Peyer's patch (tissue), 4 donors: ENCODE results near the gene HS2ST1. TPM values are rescaled to one million over a fixed set of nuclear protein-coding genes. Genes with fewer than 3 reads are reported as not detected.
"Not testable (repeated sequence)": the region's sequence is repeated elsewhere in the genome, so short reads cannot be mapped to it uniquely, and the experiment has no call there.

Experiments
- DNase-seq, 3 donors: peaks; one replicate each; pipeline ENCODE4 v3.0.0-alpha.2; 2017 to 2019
- H3K27ac ChIP-seq, 4 donors: fragments of 200-600 bp; sonication (generic); one replicate each; pipeline ENCODE4 v1.5.1; 2016 to 2019
- H3K27me3 ChIP-seq, 2 donors: fragments of 200-600 bp; sonication (generic); one replicate each; pipeline ENCODE4 v1.5.1; 2019
- H3K36me3 ChIP-seq, 3 donors: fragments of 200-600 bp; sonication (generic); one replicate each; pipeline ENCODE4 v1.5.1; 2016 to 2019
- H3K4me1 ChIP-seq, 4 donors: fragments of 200-600 bp; sonication (generic); one replicate each; pipeline ENCODE4 v1.5.1; 2016 to 2019
- H3K4me3 ChIP-seq, 4 donors: fragments of 200-600 bp; sonication (generic); 1 replicate in 3 of 4; 2 replicates in 1 of 4; pipeline ENCODE4 v1.5.1; 2016 to 2019; ENCODE audit warnings: mild to moderate bottlenecking in 1 of 4
- H3K9me3 ChIP-seq, 4 donors: fragments of 200-600 bp; sonication (generic); one replicate each; pipeline ENCODE4 v1.5.1; 2016 to 2019; ENCODE audit warnings: mild to moderate bottlenecking in 1 of 4
- POLR2A ChIP-seq, 2 donors: fragments of 450-650 bp; IDR thresholded peaks; one replicate each; pipeline ENCODE4 v1.5.1; 2017; ENCODE audit warnings: antibody characterized with exemption in 2 of 2, mild to moderate bottlenecking in 2 of 2, moderate library complexity in 2 of 2
- total RNA-seq, 4 donors: library from RNA; depleted of rRNA; stranded (reverse); fragments of >200 nt; gene quantifications; one replicate each; pipeline ENCODE4 v1.1.0, GENCODE V29; 2016
- TF ChIP-seq, protein P1 (sequence below), 6 experiments: fragments of 450-650 bp in 4 of 6; fragments of 200-600 bp in 2 of 6; sonication (generic) in 1 of 6; IDR thresholded peaks; one replicate each; pipeline ENCODE4 v1.5.1; 2017 to 2019; ENCODE audit warnings: antibody characterized with exemption in 6 of 6, mild to moderate bottlenecking in 3 of 6, moderate library complexity in 1 of 6

HS2ST1 gene
- 10 to 100 TPM in 2 of 4 donors, 1 to 10 TPM in 2; 9.1 to 14.9 (median 10.3) TPM for total RNA-seq

DNA sequence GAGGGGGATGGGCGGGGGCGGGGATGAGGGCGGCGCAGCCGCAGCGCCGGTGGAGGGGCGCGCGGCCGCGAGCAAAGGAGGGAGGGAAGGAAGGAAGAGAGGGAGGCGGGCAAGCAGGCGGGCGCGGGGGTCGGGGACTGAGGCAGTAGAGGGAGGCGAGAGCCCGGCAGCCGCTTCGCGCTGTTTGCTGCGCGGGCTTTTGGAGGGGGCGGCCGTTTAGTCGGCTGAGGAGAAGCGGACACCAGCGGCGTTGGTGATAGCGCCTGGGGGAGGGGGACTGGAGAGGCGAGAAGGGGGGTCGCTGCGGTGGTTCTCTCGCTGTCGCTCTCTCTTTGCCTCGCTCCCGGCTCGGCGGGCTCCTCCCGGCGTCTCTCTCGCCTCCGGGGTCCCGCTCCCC, at the start of gene HS2ST1:
TSS of gene HS2ST1 (plus strand) at position 35 of the 397 bp plus-strand sequence.
- H3K4me3 ChIP-seq, result peak within 1 kb of the TSS; percentile 79 to 96 (median 84)
- peak within 1 kb of the TSS; percentile 87 to 96 (median 91) for H3K27ac ChIP-seq
- no peak for DNase-seq
- TF ChIP-seq, protein P1, sequence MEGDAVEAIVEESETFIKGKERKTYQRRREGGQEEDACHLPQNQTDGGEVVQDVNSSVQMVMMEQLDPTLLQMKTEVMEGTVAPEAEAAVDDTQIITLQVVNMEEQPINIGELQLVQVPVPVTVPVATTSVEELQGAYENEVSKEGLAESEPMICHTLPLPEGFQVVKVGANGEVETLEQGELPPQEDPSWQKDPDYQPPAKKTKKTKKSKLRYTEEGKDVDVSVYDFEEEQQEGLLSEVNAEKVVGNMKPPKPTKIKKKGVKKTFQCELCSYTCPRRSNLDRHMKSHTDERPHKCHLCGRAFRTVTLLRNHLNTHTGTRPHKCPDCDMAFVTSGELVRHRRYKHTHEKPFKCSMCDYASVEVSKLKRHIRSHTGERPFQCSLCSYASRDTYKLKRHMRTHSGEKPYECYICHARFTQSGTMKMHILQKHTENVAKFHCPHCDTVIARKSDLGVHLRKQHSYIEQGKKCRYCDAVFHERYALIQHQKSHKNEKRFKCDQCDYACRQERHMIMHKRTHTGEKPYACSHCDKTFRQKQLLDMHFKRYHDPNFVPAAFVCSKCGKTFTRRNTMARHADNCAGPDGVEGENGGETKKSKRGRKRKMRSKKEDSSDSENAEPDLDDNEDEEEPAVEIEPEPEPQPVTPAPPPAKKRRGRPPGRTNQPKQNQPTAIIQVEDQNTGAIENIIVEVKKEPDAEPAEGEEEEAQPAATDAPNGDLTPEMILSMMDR (IDR thresholded peaks at IDR 0.05), result no peak
- TF ChIP-seq POLR2A (IDR thresholded peaks at IDR 0.05), result peak; percentile 36 to 41
- H3K4me1 ChIP-seq, result peaks cover 0 to 30% (median 9%) of the 10 kb centered on the region in 4 donors
- no peaks in the 10 kb centered on the region for H3K9me3 ChIP-seq
- no peaks in the 10 kb centered on the region for H3K36me3 ChIP-seq
- H3K27me3 ChIP-seq, result no peaks in the 10 kb centered on the region

DNA sequence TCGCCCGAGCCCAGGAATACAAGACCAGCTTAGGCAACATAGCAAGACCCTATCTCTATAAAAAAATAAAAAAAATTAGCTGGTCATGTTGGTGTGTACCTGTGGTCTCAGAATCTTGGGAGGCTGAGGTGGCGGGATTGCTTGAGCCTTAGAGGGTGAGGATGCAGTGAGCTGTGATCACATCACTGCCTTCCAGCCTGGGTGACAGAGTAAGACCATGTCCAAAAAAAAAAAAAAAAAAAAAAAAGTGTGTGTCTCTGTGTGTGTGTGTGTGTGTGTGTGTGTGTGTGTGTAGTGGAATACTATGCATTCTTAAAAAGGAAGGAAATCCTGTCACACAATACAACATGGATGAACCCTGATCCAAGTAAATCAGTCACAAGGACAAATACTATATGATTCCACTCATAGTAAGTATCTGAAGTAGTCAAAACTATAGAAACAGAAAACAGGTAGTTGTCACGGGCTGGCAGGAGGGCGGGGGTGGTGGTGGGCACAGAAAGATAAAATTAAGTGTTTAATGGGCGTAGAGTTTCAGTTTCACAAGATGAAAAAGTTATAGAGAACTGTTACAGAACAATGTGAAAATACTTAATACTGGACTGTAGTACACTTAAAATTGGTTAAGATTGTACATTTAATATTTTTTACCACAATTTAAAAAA, 48.3 kb upstream of the HS2ST1 start:
- Histone ChIP-seq H3K9me3 (no peaks in the 10 kb centered on the region), H3K4me1 (no peaks in the 10 kb centered on the region), H3K36me3 (no peaks in the 10 kb centered on the region), H3K4me3 (no peak overlapping the region), H3K27ac (peak overlapping the region in 1 of 4 donors; percentile 6), H3K27me3 (no peaks in the 10 kb centered on the region)
- no peak for TF ChIP-seq POLR2A (IDR thresholded peaks at IDR 0.05)
- TF ChIP-seq, protein P1 (IDR thresholded peaks at IDR 0.05), result no peak
- DNase-seq, result peak in 1 of 3 donors; percentile 39

DNA sequence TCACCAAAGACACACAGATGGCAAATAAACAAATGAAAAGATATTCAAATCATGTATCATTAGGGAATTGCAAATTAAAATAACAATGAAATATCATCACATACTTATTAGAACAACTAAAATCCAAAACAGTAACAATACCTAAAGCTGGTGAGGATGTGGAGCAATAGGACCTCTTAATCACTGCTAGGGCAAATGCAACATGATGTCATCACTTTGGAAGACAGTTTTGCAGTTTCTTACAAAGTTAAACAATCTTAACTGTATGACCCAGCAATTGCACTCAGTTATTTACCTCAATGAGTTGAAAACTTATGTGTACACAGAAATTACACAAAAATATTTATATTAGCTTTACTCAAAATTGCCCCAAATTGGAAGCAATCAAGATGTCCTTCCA, 47.8 kb upstream of the HS2ST1 start:
- TF ChIP-seq POLR2A (IDR thresholded peaks at IDR 0.05), result no peak
- TF ChIP-seq, protein P1 (IDR thresholded peaks at IDR 0.05), result no peak

DNA sequence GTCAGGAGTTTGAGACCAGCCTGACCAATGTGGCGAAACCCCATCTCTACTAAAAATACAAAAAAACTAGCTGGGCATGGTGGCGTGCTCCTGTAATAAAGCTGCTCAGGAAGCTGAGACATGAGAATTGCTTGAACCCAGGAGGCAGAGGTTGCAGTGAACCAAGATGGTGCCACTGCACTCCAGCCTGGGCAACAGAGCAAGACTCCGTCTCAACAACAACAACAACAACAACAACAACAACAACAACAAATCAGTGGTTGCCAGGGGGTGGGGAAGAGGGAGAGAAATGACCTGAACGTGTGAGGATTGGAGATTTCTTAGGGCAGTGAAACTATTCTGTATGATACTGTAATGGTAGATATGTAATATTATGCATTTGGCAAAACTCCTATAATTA, 47.2 kb upstream of the HS2ST1 start:
- H3K4me1 ChIP-seq, H3K9me3 ChIP-seq, H3K27ac ChIP-seq, H3K27me3 ChIP-seq, DNase-seq, H3K36me3 ChIP-seq, H3K4me3 ChIP-seq: not testable (repeated sequence)

More for the DNA sequence above, 47.8 kb upstream of the HS2ST1 start:
- peak overlapping the region in 1 of 4 donors; percentile 6 for H3K27ac ChIP-seq
- H3K36me3 ChIP-seq, result no peaks in the 10 kb centered on the region
- H3K4me3 ChIP-seq, result no peak overlapping the region
- no peak for DNase-seq
- H3K27me3 ChIP-seq, result no peaks in the 10 kb centered on the region
- H3K4me1 ChIP-seq, result no peaks in the 10 kb centered on the region
- H3K9me3 ChIP-seq, result no peaks in the 10 kb centered on the region

DNA sequence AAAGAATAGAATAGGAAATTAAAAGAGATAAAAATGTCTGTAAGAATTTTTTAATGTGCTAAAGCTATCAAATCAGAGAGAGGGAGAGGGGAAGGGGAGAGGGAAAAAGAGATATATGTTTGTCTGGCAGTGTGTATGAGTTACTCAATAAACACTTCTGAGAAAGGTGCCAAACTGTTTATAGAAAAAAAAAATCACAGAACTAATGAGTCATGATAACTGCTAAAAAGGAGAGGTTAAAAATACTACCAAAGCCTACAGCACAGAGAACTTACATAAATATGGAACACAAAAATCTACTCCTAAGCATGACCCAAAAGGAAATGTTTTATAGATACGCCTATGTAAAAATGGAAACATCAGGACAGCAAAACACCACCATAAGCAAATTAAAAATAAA, 46.0 kb upstream of the HS2ST1 start:
- H3K9me3 ChIP-seq, result no peaks in the 10 kb centered on the region

DNA sequence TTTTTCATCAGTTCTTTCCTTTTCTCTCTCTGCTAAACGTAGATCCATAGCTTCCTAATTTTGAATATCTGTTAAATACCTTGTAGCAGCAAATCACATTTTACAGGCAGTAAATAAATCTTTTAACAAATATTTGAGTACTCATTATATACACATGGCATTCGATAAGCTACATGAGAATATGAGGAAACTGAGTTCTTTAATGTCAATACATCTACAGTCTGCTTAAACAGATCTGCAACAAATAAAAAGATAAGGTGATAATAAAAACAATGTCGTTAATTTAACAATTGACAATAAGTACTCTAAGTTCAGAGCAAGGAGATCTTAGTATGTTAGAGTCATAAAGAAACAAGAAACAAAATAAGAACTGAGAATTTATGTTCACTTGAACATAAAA, 43.4 kb upstream of the HS2ST1 start:
- H3K4me3 ChIP-seq, result no peak overlapping the region
- no peak for DNase-seq
- H3K27ac ChIP-seq, result no peak overlapping the region
- no peak for TF ChIP-seq POLR2A (IDR thresholded peaks at IDR 0.05)
- TF ChIP-seq, protein P1 (IDR thresholded peaks at IDR 0.05), result no peak
- H3K36me3 ChIP-seq, result peaks cover 0 to 8% (median 0%) of the 10 kb centered on the region in 3 donors
- no peaks in the 10 kb centered on the region for H3K4me1 ChIP-seq
- no peaks in the 10 kb centered on the region for H3K27me3 ChIP-seq
- H3K9me3 ChIP-seq, result no peaks in the 10 kb centered on the region

More for the DNA sequence above, 46.0 kb upstream of the HS2ST1 start:
- no peaks in the 10 kb centered on the region for H3K27me3 ChIP-seq
- H3K4me1 ChIP-seq, result no peaks in the 10 kb centered on the region
- DNase-seq, result no peak
- no peak for TF ChIP-seq POLR2A (IDR thresholded peaks at IDR 0.05)
- TF ChIP-seq, protein P1 (IDR thresholded peaks at IDR 0.05), result no peak
- H3K36me3 ChIP-seq, result peaks cover 0 to 4% (median 0%) of the 10 kb centered on the region in 3 donors
- no peak overlapping the region for H3K4me3 ChIP-seq
- H3K27ac ChIP-seq, result no peak overlapping the region
